ENCODE results near the gene HSP90AA1. TPM values are rescaled to one million over a fixed set of nuclear protein-coding genes. Genes with fewer than 3 reads are reported as not detected.

Gene HSP90AA1
- total and polyA plus RNA-seq, 10 donors = 98.3 to 395 (median 209) TPM

- WGBS, 5 donors = 90 to 96% (median 96%) methylated on average over 13 of the region's 13 CpGs
- DNase-seq = no peak
- Histone ChIP-seq H3K27ac (no peak overlapping the region), H3K4me1 (no peaks in the 10 kb centered on the region), H3K36me3 (peaks cover 11 to 100% (median 99%) of the 10 kb centered on the region in 6 donors), H3K4me3 (no peak overlapping the region), H3K9me3 (no peaks in the 10 kb centered on the region), H3K27me3 (replicated peaks in 1 of 7) (no peaks in the 10 kb centered on the region)
- intact Hi-C loops (cut with DNase I; ENCODE audit: low total_unique reads) = no loop called here
- TF ChIP-seq POLR2AphosphoS5 (IDR thresholded peaks at IDR 0.05) = peak in 1 of 3 donors; percentile 36
- no peak for TF ChIP-seq POLR2A (IDR thresholded peaks at IDR 0.05)
- TF ChIP-seq CTCF (IDR thresholded peaks at IDR 0.05 in 8 of 11, conservative IDR thresholded peaks at IDR 0.05 in 3 of 11) = no peak
These were observed 42.3 kb downstream of the HSP90AA1 start for GRCh38 chr14:102044566-102044965.

DNA sequence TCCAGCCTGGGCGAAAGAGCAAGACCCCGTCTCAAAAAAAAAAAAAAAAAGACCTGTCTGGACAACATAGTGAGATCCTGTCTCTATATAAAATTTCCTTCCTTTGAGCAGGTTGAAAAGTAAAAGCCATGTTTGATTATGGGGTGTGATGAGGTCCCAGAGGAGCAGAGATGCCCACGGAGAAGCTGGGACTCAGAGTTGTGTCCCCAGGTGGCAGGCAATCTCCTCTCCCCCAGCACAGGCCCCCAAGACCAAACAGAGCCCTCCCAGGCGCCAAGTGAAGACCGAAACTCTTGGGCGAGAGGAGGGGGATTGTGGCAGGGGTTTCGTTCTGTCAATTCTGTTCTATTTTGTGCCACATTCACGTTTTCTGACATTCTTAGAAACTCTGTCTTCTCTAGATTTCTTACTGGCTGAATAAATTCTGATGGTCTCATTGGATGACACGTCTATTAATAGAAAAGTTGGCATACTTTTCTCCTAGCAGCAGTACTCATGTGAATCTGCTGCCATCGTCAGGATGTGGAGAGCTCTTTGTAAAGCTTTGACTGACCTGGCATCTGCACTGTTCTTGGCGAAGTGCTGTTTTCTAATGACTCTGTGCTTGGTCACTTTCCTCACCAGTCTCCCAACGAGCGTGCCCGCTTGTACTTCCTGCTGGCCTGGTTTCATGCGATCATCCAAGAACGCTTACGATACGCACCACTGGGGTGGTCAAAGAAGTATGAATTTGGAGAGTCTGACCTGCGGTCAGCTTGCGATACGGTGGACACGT, 43.4 kb downstream of the HSP90AA1 start:
- intact Hi-C loops (cut with DNase I; ENCODE audit: low total_unique reads) = no loop called here
- Histone ChIP-seq H3K4me3 (no peak overlapping the region), H3K9me3 (no peaks in the 10 kb centered on the region), H3K4me1 (no peaks in the 10 kb centered on the region), H3K36me3 (peaks cover 16 to 100% (median 99%) of the 10 kb centered on the region in 6 donors), H3K27ac (no peak overlapping the region), H3K27me3 (replicated peaks in 1 of 7) (no peaks in the 10 kb centered on the region)
- TF ChIP-seq POLR2AphosphoS5 (IDR thresholded peaks at IDR 0.05) (peak in 1 of 3 donors; percentile 21), POLR2A (IDR thresholded peaks at IDR 0.05) (no peak), CTCF (IDR thresholded peaks at IDR 0.05 in 8 of 11, conservative IDR thresholded peaks at IDR 0.05 in 3 of 11) (no peak)
- 91 to 94% (median 92%) methylated on average over 22 of the region's 22 CpGs for WGBS, 5 donors
- DNase-seq = no peak

GRCh38 chr14:102042699-102043098, 44.1 kb downstream of the HSP90AA1 start:
- intact Hi-C loops (cut with DNase I; ENCODE audit: low total_unique reads) = no loop called here
- TF ChIP-seq CTCF (IDR thresholded peaks at IDR 0.05 in 8 of 11, conservative IDR thresholded peaks at IDR 0.05 in 3 of 11) (no peak), POLR2A (IDR thresholded peaks at IDR 0.05) (no peak), POLR2AphosphoS5 (IDR thresholded peaks at IDR 0.05) (no peak)
- Histone ChIP-seq H3K9me3 (no peaks in the 10 kb centered on the region), H3K4me1 (no peaks in the 10 kb centered on the region), H3K36me3 (peaks cover 11 to 100% (median 99%) of the 10 kb centered on the region in 6 donors), H3K4me3 (no peak overlapping the region), H3K27me3 (replicated peaks in 1 of 7) (no peaks in the 10 kb centered on the region), H3K27ac (no peak overlapping the region)
- DNase-seq = no peak
- 91 to 97% (median 93%) methylated on average over 9 of the region's 9 CpGs for WGBS, 5 donors

GRCh38 chr14:102040153-102040552, 46.7 kb downstream of the HSP90AA1 start:
- no peaks in the 10 kb centered on the region for H3K9me3 ChIP-seq
- intact Hi-C loops (cut with DNase I; ENCODE audit: low total_unique reads) = no loop called here
- no peak for DNase-seq
- TF ChIP-seq POLR2AphosphoS5 (IDR thresholded peaks at IDR 0.05) (no peak), CTCF (IDR thresholded peaks at IDR 0.05 in 8 of 11, conservative IDR thresholded peaks at IDR 0.05 in 3 of 11) (no peak), POLR2A (IDR thresholded peaks at IDR 0.05) (no peak)
- H3K27ac ChIP-seq = no peak overlapping the region
- WGBS, 5 donors = 89 to 96% (median 95%) methylated on average over 13 of the region's 13 CpGs
- peaks cover 11 to 100% (median 100%) of the 10 kb centered on the region in 6 donors for H3K36me3 ChIP-seq
- no peaks in the 10 kb centered on the region for H3K4me1 ChIP-seq
- no peaks in the 10 kb centered on the region for H3K27me3 ChIP-seq (replicated peaks in 1 of 7)
- H3K4me3 ChIP-seq = no peak overlapping the region

Data from spleen (tissue), 11 donors.